ENCODE measurements around the gene SMIM3. TPM values are rescaled to one million over a fixed set of nuclear protein-coding genes. Genes with fewer than 3 reads are reported as not detected.
"Not testable (repeated sequence)": the region's sequence is repeated elsewhere in the genome, so short reads cannot be mapped to it uniquely, and the experiment has no call there.

Gene SMIM3
- total and polyA plus RNA-seq, 7 donors = 19.2 to 48.6 (median 46.0) TPM

- Histone ChIP-seq H3K4me3 (no peak overlapping the region), H3K9me3 (no peaks in the 10 kb centered on the region), H3K4me1 (peaks cover 0 to 15% (median 13%) of the 10 kb centered on the region in 4 donors), H3K27ac (no peak overlapping the region), H3K27me3 (no peaks in the 10 kb centered on the region), H3K36me3 (peaks cover 0 to 23% (median 0%) of the 10 kb centered on the region in 4 donors)
- intact Hi-C loops (cut with DNase I) = no loop called here
- WGBS, 2 donors = 95 to 97% methylated on average over 7 of the region's 7 CpGs
- no peak for TF ChIP-seq CTCF (IDR thresholded peaks at IDR 0.05)
- no peak for TF ChIP-seq POLR2AphosphoS5 (IDR thresholded peaks at IDR 0.05)
- no peak for TF ChIP-seq EP300 (IDR thresholded peaks at IDR 0.05)
- TF ChIP-seq POLR2A (IDR thresholded peaks at IDR 0.05) = no peak
- no peak for DNase-seq
These were observed 39.7 kb upstream of the SMIM3 start for GRCh38 chr5:150738862-150739261.

- no peak for DNase-seq
- H3K27me3 ChIP-seq = no peaks in the 10 kb centered on the region
- no peak overlapping the region for H3K27ac ChIP-seq
- H3K36me3 ChIP-seq = peaks cover 0 to 23% (median 0%) of the 10 kb centered on the region in 4 donors
- no peak overlapping the region for H3K4me3 ChIP-seq
- TF ChIP-seq POLR2A (IDR thresholded peaks at IDR 0.05) = no peak
- no peak for TF ChIP-seq CTCF (IDR thresholded peaks at IDR 0.05)
- no peak for TF ChIP-seq EP300 (IDR thresholded peaks at IDR 0.05)
- TF ChIP-seq POLR2AphosphoS5 (IDR thresholded peaks at IDR 0.05) = no peak
- H3K9me3 ChIP-seq = no peaks in the 10 kb centered on the region
- peaks cover 0 to 7% (median 6%) of the 10 kb centered on the region in 4 donors for H3K4me1 ChIP-seq
- intact Hi-C loops (cut with DNase I) = no loop called here
These were observed 37.6 kb upstream of the SMIM3 start for GRCh38 chr5:150740992-150741391.

GRCh38 chr5:150742455-150743141 lies 36.0 kb upstream of the SMIM3 start:
- DNase-seq; H3K9me3 ChIP-seq; intact Hi-C loops (cut with DNase I); H3K4me3 ChIP-seq; H3K27ac ChIP-seq; H3K4me1 ChIP-seq; H3K27me3 ChIP-seq: not testable (repeated sequence)
- 92 to 93% methylated on average over 18 of the region's 18 CpGs for WGBS, 2 donors
- H3K36me3 ChIP-seq = peaks cover 0 to 23% (median 0%) of the 10 kb centered on the region in 4 donors

GRCh38 chr5:150743142-150743488 lies 35.4 kb upstream of the SMIM3 start:
- H3K9me3 ChIP-seq; H3K27ac ChIP-seq; DNase-seq; H3K27me3 ChIP-seq; H3K4me3 ChIP-seq; intact Hi-C loops (cut with DNase I); H3K4me1 ChIP-seq: not testable (repeated sequence)
- WGBS, 2 donors = 96% methylated on average over 9 of the region's 9 CpGs
- peaks cover 0 to 23% (median 0%) of the 10 kb centered on the region in 4 donors for H3K36me3 ChIP-seq

- peaks cover 16 to 59% (median 21%) of the 10 kb centered on the region in 4 donors for H3K36me3 ChIP-seq
- intact Hi-C loops (cut with DNase I) = no loop called here
- TF ChIP-seq POLR2AphosphoS5 (IDR thresholded peaks at IDR 0.05) = no peak
- TF ChIP-seq POLR2A (IDR thresholded peaks at IDR 0.05) = no peak
- no peak for TF ChIP-seq EP300 (IDR thresholded peaks at IDR 0.05)
- TF ChIP-seq CTCF (IDR thresholded peaks at IDR 0.05) = no peak
These were observed 28.1 kb upstream of the SMIM3 start for GRCh38 chr5:150750469-150750868.

More at GRCh38 chr5:150750469-150750868, 28.1 kb upstream of the SMIM3 start:
- H3K27me3 ChIP-seq = no peaks in the 10 kb centered on the region
- no peak overlapping the region for H3K4me3 ChIP-seq
- no peak overlapping the region for H3K27ac ChIP-seq
- WGBS, 2 donors = 75 to 77% methylated on average over 2 of the region's 2 CpGs
- H3K4me1 ChIP-seq = peaks cover 0 to 22% (median 14%) of the 10 kb centered on the region in 4 donors
- H3K9me3 ChIP-seq = no peaks in the 10 kb centered on the region
- no peak for DNase-seq

All from sigmoid colon (tissue), 7 donors.